ENCODE results near the gene GIPC1.

GIPC1 gene

GRCh38 chr19:14474827-14475226 lies 21.1 kb downstream of the GIPC1 start:
- no peak for DNase-seq (ENCODE audit: low read depth)
- TF ChIP-seq, protein P1, sequence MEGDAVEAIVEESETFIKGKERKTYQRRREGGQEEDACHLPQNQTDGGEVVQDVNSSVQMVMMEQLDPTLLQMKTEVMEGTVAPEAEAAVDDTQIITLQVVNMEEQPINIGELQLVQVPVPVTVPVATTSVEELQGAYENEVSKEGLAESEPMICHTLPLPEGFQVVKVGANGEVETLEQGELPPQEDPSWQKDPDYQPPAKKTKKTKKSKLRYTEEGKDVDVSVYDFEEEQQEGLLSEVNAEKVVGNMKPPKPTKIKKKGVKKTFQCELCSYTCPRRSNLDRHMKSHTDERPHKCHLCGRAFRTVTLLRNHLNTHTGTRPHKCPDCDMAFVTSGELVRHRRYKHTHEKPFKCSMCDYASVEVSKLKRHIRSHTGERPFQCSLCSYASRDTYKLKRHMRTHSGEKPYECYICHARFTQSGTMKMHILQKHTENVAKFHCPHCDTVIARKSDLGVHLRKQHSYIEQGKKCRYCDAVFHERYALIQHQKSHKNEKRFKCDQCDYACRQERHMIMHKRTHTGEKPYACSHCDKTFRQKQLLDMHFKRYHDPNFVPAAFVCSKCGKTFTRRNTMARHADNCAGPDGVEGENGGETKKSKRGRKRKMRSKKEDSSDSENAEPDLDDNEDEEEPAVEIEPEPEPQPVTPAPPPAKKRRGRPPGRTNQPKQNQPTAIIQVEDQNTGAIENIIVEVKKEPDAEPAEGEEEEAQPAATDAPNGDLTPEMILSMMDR (IDR thresholded peaks at IDR 0.05; ENCODE audit: insufficient read depth, low read depth, low read length, missing control alignments): no peak
- H3K4me3 ChIP-seq (ENCODE audit: low read length): no peak overlapping the region

- TF ChIP-seq, protein P1 (IDR thresholded peaks at IDR 0.05; ENCODE audit: insufficient read depth, low read depth, low read length, missing control alignments): no peak
- no peak overlapping the region for H3K4me3 ChIP-seq (ENCODE audit: low read length)
- DNase-seq (ENCODE audit: low read depth): peak; percentile 23
These were observed 21.8 kb downstream of the GIPC1 start for GRCh38 chr19:14473978-14474578.

GRCh38 chr19:14473073-14473977 lies 22.6 kb downstream of the GIPC1 start:
- no peak overlapping the region for H3K4me3 ChIP-seq (ENCODE audit: low read length)
- DNase-seq (ENCODE audit: low read depth): peak; percentile 17
- TF ChIP-seq, protein P1 (IDR thresholded peaks at IDR 0.05; ENCODE audit: insufficient read depth, low read depth, low read length, missing control alignments): no peak

- H3K4me3 ChIP-seq (ENCODE audit: low read length): no peak overlapping the region
- TF ChIP-seq, protein P1 (IDR thresholded peaks at IDR 0.05; ENCODE audit: insufficient read depth, low read depth, low read length, missing control alignments): peak; percentile 75
These were observed 23.6 kb downstream of the GIPC1 start for GRCh38 chr19:14472202-14472938.

DNA sequence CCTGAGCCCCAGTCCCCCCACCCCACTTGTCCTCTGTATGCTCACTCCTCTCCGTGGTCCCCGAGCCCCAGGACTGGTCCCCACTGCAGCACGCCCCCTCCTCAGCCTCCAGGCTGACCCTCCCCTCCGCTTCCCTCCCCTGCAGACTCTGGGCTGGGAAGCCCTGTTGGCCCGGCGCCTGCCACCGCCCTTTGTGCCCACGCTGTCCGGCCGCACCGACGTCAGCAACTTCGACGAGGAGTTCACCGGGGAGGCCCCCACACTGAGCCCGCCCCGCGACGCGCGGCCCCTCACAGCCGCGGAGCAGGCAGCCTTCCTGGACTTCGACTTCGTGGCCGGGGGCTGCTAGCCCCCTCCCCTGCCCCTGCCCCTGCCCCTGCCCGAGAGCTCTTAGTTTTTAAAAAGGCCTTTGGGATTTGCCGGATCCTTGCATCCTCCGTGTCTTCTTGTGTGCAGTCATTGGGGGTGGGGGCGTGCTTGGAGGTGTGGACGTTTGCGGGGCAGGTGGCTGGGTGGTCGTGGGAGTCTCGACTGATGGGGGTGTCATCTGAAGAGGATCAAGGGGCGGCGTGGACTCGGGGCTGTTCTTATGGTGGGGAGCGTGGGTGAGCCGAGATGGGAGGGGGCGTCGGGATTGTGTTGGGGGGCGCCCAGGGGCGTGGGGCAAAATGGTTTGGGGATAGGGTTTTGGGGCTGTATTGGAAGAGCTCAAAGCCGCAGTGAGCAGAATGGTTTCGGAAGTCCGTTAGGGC lies 24.3 kb downstream of the GIPC1 start:
- no peak for DNase-seq (ENCODE audit: low read depth)
- H3K4me3 ChIP-seq (ENCODE audit: low read length): no peak overlapping the region
- TF ChIP-seq, protein P1 (IDR thresholded peaks at IDR 0.05; ENCODE audit: insufficient read depth, low read depth, low read length, missing control alignments): no peak

More at GRCh38 chr19:14472202-14472938, 23.6 kb downstream of the GIPC1 start:
- DNase-seq (ENCODE audit: low read depth): peak; percentile 53

All from epithelial cell of esophagus (primary cell).